ENCODE results near the gene GNG7.
"Not testable (repeated sequence)": the region's sequence is repeated elsewhere in the genome, so short reads cannot be mapped to it uniquely, and the experiment has no call there.

Gene GNG7

GRCh38 chr19:2714102-2714501 is 11.6 kb upstream of the GNG7 start:
- DNase-seq = not testable (repeated sequence)

- not testable (repeated sequence) for DNase-seq
Observed at GRCh38 chr19:2713170-2713569, 10.7 kb upstream of the GNG7 start.

- DNase-seq = no peak
Observed at GRCh38 chr19:2711875-2712205, 9.3 kb upstream of the GNG7 start.

- no peak for DNase-seq
Observed at GRCh38 chr19:2711172-2711874, 8.8 kb upstream of the GNG7 start.

GRCh38 chr19:2706251-2706650 is 3.8 kb upstream of the GNG7 start:
- DNase-seq = no peak

- no peak for DNase-seq
Observed at GRCh38 chr19:2703691-2704216, 1.3 kb upstream of the GNG7 start.

GRCh38 chr19:2703077-2703437 is 563 bp upstream of the GNG7 start:
- DNase-seq = no peak

- no peak for DNase-seq
Observed at GRCh38 chr19:2701361-2702169, 929 bp downstream of the GNG7 start.

- DNase-seq = no peak
Observed at GRCh38 chr19:2700660-2701360, 1.7 kb downstream of the GNG7 start.

- DNase-seq = no peak
Observed at GRCh38 chr19:2699413-2700140, 2.9 kb downstream of the GNG7 start.

- DNase-seq = no peak
Observed at GRCh38 chr19:2694196-2694595, 8.3 kb downstream of the GNG7 start.

- no peak for DNase-seq
Observed at GRCh38 chr19:2693492-2694160, 8.9 kb downstream of the GNG7 start.

GRCh38 chr19:2691951-2692350 is 10.5 kb downstream of the GNG7 start:
- DNase-seq = no peak

- DNase-seq = no peak
Observed at GRCh38 chr19:2690856-2691255, 11.6 kb downstream of the GNG7 start.

- DNase-seq = no peak
Observed at GRCh38 chr19:2686360-2686759, 16.1 kb downstream of the GNG7 start.

GRCh38 chr19:2685204-2685704 is 17.2 kb downstream of the GNG7 start:
- DNase-seq = no peak

GRCh38 chr19:2683430-2684003 is 19.0 kb downstream of the GNG7 start:
- peak; percentile 25 for DNase-seq

GRCh38 chr19:2680808-2681207 is 21.7 kb downstream of the GNG7 start:
- DNase-seq = no peak

- no peak for DNase-seq
Observed at GRCh38 chr19:2679439-2679838, 23.1 kb downstream of the GNG7 start.

- DNase-seq = not testable (repeated sequence)
Observed at GRCh38 chr19:2678948-2679347, 23.5 kb downstream of the GNG7 start.

GRCh38 chr19:2678044-2678671 is 24.3 kb downstream of the GNG7 start:
- DNase-seq = no peak
